A549 (cell line): ENCODE results near the gene OPRD1. TPM values are rescaled to one million over a fixed set of nuclear protein-coding genes. Genes with fewer than 3 reads are reported as not detected.

Experiments
- ATAC-seq, 2 experiments: fragments of 200-7000 bp in 1 of 2; fragments of >200 bp in 1 of 2; cut with Nextera tagmentation in 1 of 2; cut with Tn5 transposase in 1 of 2; 3 replicates each; pipeline versions ENCODE4 v1.8.0 to v1.9.1; 2018 to 2020; ENCODE audit warnings: mild to moderate bottlenecking in 1 of 2, moderate library complexity in 1 of 2
- CTCF ChIA-PET: fragments of 300-600 bp; sonication (Branson Sonifier 250); formaldehyde crosslinking; extraction: SDS; loops from one replicate; lab custom pipeline; 2021; ENCODE audit warnings: antibody characterized with exemption, inconsistent platforms; lab: Yijun Ruan, JAX
- POLR2A ChIA-PET: fragments of 350-600 bp; formaldehyde crosslinking; extraction: SDS; loops from one replicate; lab custom pipeline; 2021; ENCODE audit warnings: antibody characterized with exemption, inconsistent platforms; lab: Yijun Ruan, JAX
- DNase-seq, 2 experiments: peaks; one replicate each; pipeline versions ENCODE4 v3.0.0 to v3.0.0-alpha.2; 2011 to 2016; ENCODE audit warnings: low read depth in 1 of 2, low spot score in 1 of 2
- FAIRE-seq: peaks from 2 replicates; lab custom pipeline; 2011; peaks lifted over from hg19 to GRCh38; lab: Jason Lieb, UNC
- H3K27ac ChIP-seq, 2 experiments: fragments of >200 bp; sonication (Bioruptor Twin); formaldehyde crosslinking; 3 replicates each; pipeline ENCODE4 v1.5.1; 2016 to 2017
- H3K4me1 ChIP-seq: fragments of >200 bp; sonication (Bioruptor Twin); formaldehyde crosslinking; 3 replicates; pipeline ENCODE4 v1.6.1; 2016
- H3K4me2 ChIP-seq: fragments of >200 bp; sonication (Bioruptor Twin); formaldehyde crosslinking; 3 replicates; pipeline ENCODE4 v1.6.1; 2016
- H3K4me3 ChIP-seq: fragments of >200 bp; sonication (Bioruptor Twin); formaldehyde crosslinking; 3 replicates; pipeline ENCODE4 v1.5.1; 2016
- H3K9me3 ChIP-seq: fragments of >200 bp; sonication (Bioruptor Twin); formaldehyde crosslinking; 3 replicates; pipeline ENCODE4 v1.6.1; 2016
- BCL3 ChIP-seq: fragments of >200 bp; sonication (Bioruptor Twin); formaldehyde crosslinking; IDR thresholded peaks from 3 replicates; pipeline ENCODE4 v1.6.1; 2016
- BHLHE40 ChIP-seq: IDR thresholded peaks from 2 replicates; pipeline ENCODE4 v1.6.1; 2012; ENCODE audit warnings: low read depth, low read length, inconsistent platforms
- CHD4 ChIP-seq: fragments of 200-600 bp; sonication (generic); IDR thresholded peaks from 2 replicates; pipeline ENCODE4 v1.6.1; 2016; ENCODE audit warnings: antibody characterized with exemption, mild to moderate bottlenecking, borderline replicate concordance
- CTCF ChIP-seq: fragments of >200 bp; sonication (Bioruptor Twin); formaldehyde crosslinking; IDR thresholded peaks from 3 replicates; pipeline ENCODE4 v1.5.1; 2016
- EP300 ChIP-seq, 2 experiments: fragments of >200 bp; sonication (Bioruptor Twin); formaldehyde crosslinking; IDR thresholded peaks; 2 replicates in 1 of 2; 3 replicates in 1 of 2; pipeline ENCODE4 v1.6.1; 2016 to 2017
- FOSL2 ChIP-seq, 2 experiments: fragments of 450-650 bp in 1 of 2; fragments of >200 bp in 1 of 2; sonication (Bioruptor Twin) in 1 of 2; formaldehyde crosslinking; IDR thresholded peaks; 2 replicates each; pipeline versions ENCODE4 v1.5.0 to v1.6.1; 2016 to 2020; ENCODE audit warnings: mild to moderate bottlenecking in 1 of 2, moderate library complexity in 1 of 2
- GATA3 ChIP-seq: IDR thresholded peaks from 2 replicates; pipeline ENCODE4 v1.6.1; 2012; ENCODE audit warnings: borderline replicate concordance
- HEYL ChIP-seq: fragments of 250-450 bp; sonication (Bioruptor Pico); IDR thresholded peaks from 2 replicates; pipeline ENCODE4 v1.8.0; 2021; ENCODE audit warnings: mild to moderate bottlenecking, moderate library complexity
- HOXA7 ChIP-seq: fragments of 250-450 bp; sonication (Bioruptor Pico); IDR thresholded peaks from 2 replicates; pipeline ENCODE4 v1.5.0; 2020; ENCODE audit warnings: mild to moderate bottlenecking, moderate library complexity
- HOXB13 ChIP-seq: fragments of 250-450 bp; sonication (Bioruptor Pico); IDR thresholded peaks from 2 replicates; pipeline ENCODE4 v1.5.0; 2020; ENCODE audit warnings: low read depth, mild to moderate bottlenecking, moderate library complexity
- KDM1A ChIP-seq: fragments of 200-600 bp; sonication (generic); IDR thresholded peaks from 2 replicates; pipeline ENCODE4 v1.6.1; 2016; ENCODE audit warnings: low read depth, mild to moderate bottlenecking
- MAZ ChIP-seq: fragments of 150-350 bp; IDR thresholded peaks from 2 replicates; pipeline ENCODE4 v1.6.1; 2014; ENCODE audit warnings: antibody characterized with exemption, low read depth, low read length, borderline replicate concordance
- MYC ChIP-seq: IDR thresholded peaks from 2 replicates; pipeline ENCODE4 v1.6.1; 2012; ENCODE audit warnings: mild to moderate bottlenecking, inconsistent platforms, low read length, improper control_type of control experiment, borderline replicate concordance
- NFE2L2 ChIP-seq: fragments of 150-350 bp; conservative IDR thresholded peaks from 2 replicates; pipeline ENCODE4 v1.6.1; 2014; ENCODE audit warnings: low read length
- NR3C1 ChIP-seq: fragments of >200 bp; sonication (Bioruptor Twin); formaldehyde crosslinking; IDR thresholded peaks from 3 replicates; pipeline ENCODE4 v1.6.1; 2017
- PHF8 ChIP-seq: fragments of 200-600 bp; sonication (generic); IDR thresholded peaks from 2 replicates; pipeline ENCODE4 v1.6.1; 2016; ENCODE audit warnings: low read depth, mild to moderate bottlenecking, antibody characterized with exemption, moderate library complexity, borderline replicate concordance
- POLR2A ChIP-seq: IDR thresholded peaks from 2 replicates; pipeline ENCODE4 v1.6.1; 2012; ENCODE audit warnings: mild to moderate bottlenecking, low read length
- RARB ChIP-seq: fragments of 250-450 bp; sonication (Bioruptor Pico); IDR thresholded peaks from 2 replicates; pipeline ENCODE4 v1.8.0; 2021; ENCODE audit warnings: mild to moderate bottlenecking, moderate library complexity
- RCOR1 ChIP-seq: fragments of 150-350 bp; IDR thresholded peaks from 2 replicates; pipeline ENCODE4 v1.6.1; 2014; ENCODE audit warnings: antibody characterized with exemption, low read length, low read depth
- RFX5 ChIP-seq: fragments of 450-650 bp; IDR thresholded peaks from 2 replicates; pipeline ENCODE4 v1.7.1; 2014; ENCODE audit warnings: antibody characterized with exemption, mild to moderate bottlenecking, moderate library complexity
- SMC3 ChIP-seq: fragments of >200 bp; sonication (Bioruptor Twin); formaldehyde crosslinking; IDR thresholded peaks from 3 replicates; pipeline ENCODE4 v1.6.1; 2018; ENCODE audit warnings: inconsistent platforms
- SREBF2 ChIP-seq: fragments of 450-650 bp; IDR thresholded peaks from 2 replicates; pipeline ENCODE4 v1.6.1; 2014; ENCODE audit warnings: mild to moderate bottlenecking, moderate library complexity
- TFCP2L1 ChIP-seq: fragments of 250-450 bp; sonication (Bioruptor Pico); IDR thresholded peaks from 2 replicates; pipeline ENCODE4 v1.5.0; 2021; ENCODE audit warnings: mild to moderate bottlenecking
- USF2 ChIP-seq: fragments of 450-650 bp; IDR thresholded peaks from 2 replicates; pipeline ENCODE4 v1.6.1; 2014; ENCODE audit warnings: antibody characterized with exemption
- ZC3H11A ChIP-seq: fragments of 450-650 bp; IDR thresholded peaks from 2 replicates; pipeline ENCODE4 v1.6.1; 2014; ENCODE audit warnings: antibody characterized with exemption, mild to moderate bottlenecking
- WGBS: methylation state at CpG from one replicate; pipeline ENCODE4 v1.1.6; 2017; ENCODE audit errors: missing lambda C conversion rate; 5-methylcytosine and 5-hydroxymethylcytosine counted together
- polyA plus RNA-seq, 4 experiments: library from polyadenylated mRNA; depleted of rRNA in 3 of 4; stranded (reverse); fragments of >200 nt; fragmentation: RNase III in 1 of 4; extraction: RNeasy Plus Mini Kit Qiagen cat#74134 plus additional on column Dnase treatment in 1 of 4; gene quantifications; 2 replicates in 3 of 4; 3 replicates in 1 of 4; pipeline ENCODE4 v1.2.3, GENCODE V29; 2011 to 2017
- TF ChIP-seq, protein P1 (sequence below): IDR thresholded peaks from 2 replicates; pipeline ENCODE4 v1.6.1; 2012

The OPRD1 gene
- polyA plus RNA-seq, 2 of the 4 experiments (the other 2 are of a cell fraction): not detected

- CTCF ChIA-PET: interaction anchor here (9.4 kb wide), 1 partner anchor 97 kb away, joined by 211 read pairs; no protein-coding TSS in a partner anchor
- no peak for FAIRE-seq
Measured at GRCh38 chr1:28779751-28780408, 32.1 kb upstream of the OPRD1 start.

GRCh38 chr1:28781305-28781704 is 30.7 kb upstream of the OPRD1 start:
- CTCF ChIA-PET: interaction anchor here (9.4 kb wide), 1 partner anchor 96 kb away, joined by 211 read pairs; no protein-coding TSS in a partner anchor

More at GRCh38 chr1:28779751-28780408, 32.1 kb upstream of the OPRD1 start:
- Histone ChIP-seq H3K27ac (no peak overlapping the region), H3K9me3 (no peaks in the 10 kb centered on the region)
- DNase-seq: no peak
- WGBS: 89% methylated on average over 6 of the region's 6 CpGs
- TF ChIP-seq USF2 (no peak), CTCF (no peak), NR3C1 (no peak), RARB (CRISPR knock-in tag) (no peak), TFCP2L1 (CRISPR knock-in tag) (no peak), NFE2L2 (no peak)
- TF ChIP-seq, all 56 proteins: peak for 0
- H3K4me1 ChIP-seq: no peaks in the 10 kb centered on the region
- H3K4me2 ChIP-seq: no peak overlapping the region
- ATAC-seq: no peak
- POLR2A ChIA-PET: no interaction called here
- no peak overlapping the region for H3K4me3 ChIP-seq

GRCh38 chr1:28782011-28782410 is 30.0 kb upstream of the OPRD1 start:
- H3K4me2 ChIP-seq: no peak overlapping the region
- H3K9me3 ChIP-seq: no peaks in the 10 kb centered on the region
- no peaks in the 10 kb centered on the region for H3K4me1 ChIP-seq
- no peak overlapping the region for H3K4me3 ChIP-seq
- ChIA-PET CTCF (interaction anchor here (0.6 to 9.4 kb wide), 4 partner anchors 95 to 253 kb away, joined by 3 to 211 read pairs (median 12); no protein-coding TSS in a partner anchor), POLR2A (no interaction called here)
- ATAC-seq: no peak
- TF ChIP-seq MYC: no peak
- no peak for TF ChIP-seq GATA3
- TF ChIP-seq SMC3: no peak
- no peak for TF ChIP-seq EP300 (IDR thresholded peaks at IDR 0.05)
- TF ChIP-seq, protein P1, sequence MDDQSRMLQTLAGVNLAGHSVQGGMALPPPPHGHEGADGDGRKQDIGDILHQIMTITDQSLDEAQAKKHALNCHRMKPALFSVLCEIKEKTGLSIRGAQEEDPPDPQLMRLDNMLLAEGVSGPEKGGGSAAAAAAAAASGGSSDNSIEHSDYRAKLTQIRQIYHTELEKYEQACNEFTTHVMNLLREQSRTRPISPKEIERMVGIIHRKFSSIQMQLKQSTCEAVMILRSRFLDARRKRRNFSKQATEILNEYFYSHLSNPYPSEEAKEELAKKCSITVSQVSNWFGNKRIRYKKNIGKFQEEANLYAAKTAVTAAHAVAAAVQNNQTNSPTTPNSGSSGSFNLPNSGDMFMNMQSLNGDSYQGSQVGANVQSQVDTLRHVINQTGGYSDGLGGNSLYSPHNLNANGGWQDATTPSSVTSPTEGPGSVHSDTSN: no peak
- TF ChIP-seq HEYL (CRISPR knock-in tag): no peak
- no peak for TF ChIP-seq MAZ
- TF ChIP-seq RCOR1: no peak
- no peak for TF ChIP-seq POLR2A
- TF ChIP-seq CHD4: no peak
- no peak for TF ChIP-seq TFCP2L1 (CRISPR knock-in tag)
- no peak for TF ChIP-seq RFX5
- TF ChIP-seq BCL3: no peak
- no peak for TF ChIP-seq BHLHE40
- TF ChIP-seq PHF8: no peak
- no peak for TF ChIP-seq FOSL2 (IDR thresholded peaks at IDR 0.05)
- TF ChIP-seq FOSL2 (CRISPR knock-in tag; IDR thresholded peaks at IDR 0.05): no peak
- no peak for TF ChIP-seq SREBF2
- TF ChIP-seq HOXA7 (CRISPR knock-in tag): no peak
- TF ChIP-seq HOXB13 (CRISPR knock-in tag): no peak
- TF ChIP-seq ZC3H11A: no peak
- no peak for FAIRE-seq
- 67% methylated on average over 3 of the region's 3 CpGs for WGBS
- H3K27ac ChIP-seq: no peak overlapping the region
- no peak for DNase-seq

More at GRCh38 chr1:28781305-28781704, 30.7 kb upstream of the OPRD1 start:
- TF ChIP-seq KDM1A: no peak
- POLR2A ChIA-PET: no interaction called here
- H3K4me1 ChIP-seq: no peaks in the 10 kb centered on the region
- DNase-seq (no peak), ATAC-seq (no peak), FAIRE-seq (no peak)
- H3K9me3 ChIP-seq: no peaks in the 10 kb centered on the region
- no peak overlapping the region for H3K4me3 ChIP-seq
- no peak overlapping the region for H3K4me2 ChIP-seq
- 79% methylated on average over 11 of the region's 11 CpGs for WGBS
- no peak overlapping the region for H3K27ac ChIP-seq
